ENCODE measurements around the gene MIGA2.

- no peak for TF ChIP-seq CTCF (IDR thresholded peaks at IDR 0.05)
- TF ChIP-seq POLR2A (IDR thresholded peaks at IDR 0.05): no peak
Observed at GRCh38 chr9:129104051-129104450, 67.6 kb downstream of the MIGA2 start.

Data from tibial nerve (tissue), 3 donors.